GM21529 (cell line): ENCODE data around the gene PHOSPHO2.

Source experiments
- ATAC-seq: cut with Tn5 transposase; IDR thresholded peaks from one replicate; pipeline ENCODE4 v1.9.1; 2021; ENCODE audit not compliant: unreplicated experiment

Gene PHOSPHO2

DNA sequence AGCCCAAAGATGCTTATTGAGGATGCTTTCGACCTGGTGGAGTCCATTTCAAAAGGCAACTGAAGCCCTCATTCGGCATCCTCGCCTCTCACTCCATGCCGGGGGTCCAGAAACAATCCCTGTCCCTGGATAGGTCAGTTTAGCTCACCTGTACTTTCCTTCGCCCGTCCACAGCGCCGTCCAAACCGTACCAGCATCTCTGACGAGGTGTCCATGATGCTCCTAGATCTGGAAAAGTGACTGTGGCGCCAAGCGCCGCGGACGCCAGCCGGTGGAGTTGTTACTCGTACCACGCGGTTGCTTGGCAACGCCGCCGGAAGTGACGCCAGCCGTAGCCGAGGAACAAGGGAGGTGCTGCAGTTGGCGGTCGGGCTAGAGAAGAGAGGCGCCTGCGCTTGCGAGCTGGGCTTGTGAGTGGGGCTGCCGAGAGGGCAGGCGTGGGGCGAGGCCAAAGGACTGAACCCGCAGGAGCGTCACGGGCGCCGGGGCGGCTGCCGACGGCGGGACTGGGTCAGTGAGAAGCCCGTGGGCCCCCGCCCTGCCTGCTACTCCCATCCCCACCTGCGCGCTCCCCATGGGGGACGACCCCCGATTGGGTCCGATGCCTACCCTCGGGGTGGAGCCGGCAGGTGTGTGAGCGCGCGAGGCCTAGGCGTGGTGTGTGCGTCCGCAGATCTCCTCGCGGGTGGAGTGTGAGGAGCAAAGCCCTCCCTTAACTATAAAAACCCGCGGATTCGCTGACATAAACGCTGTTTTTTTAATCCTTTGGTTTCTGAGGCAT is at the start of gene PHOSPHO2, which contains the start of gene CFAP210:
TSS of gene PHOSPHO2 (plus strand) at position 357 of the 781 bp plus-strand sequence. CDS start 6,503 bp downstream, outside the sequence.
TSS of gene CFAP210 (minus strand) at position 293 of the 781 bp plus-strand sequence. CDS start at position 215, 78 bp downstream.
- peak; percentile 99 for ATAC-seq

GRCh38 chr2:169647496-169647895 is 46.8 kb upstream of the PHOSPHO2 start:
- ATAC-seq: no peak

GRCh38 chr2:169649278-169649677 is 45.0 kb upstream of the PHOSPHO2 start:
- no peak for ATAC-seq

GRCh38 chr2:169653636-169654035 is 40.6 kb upstream of the PHOSPHO2 start:
- no peak for ATAC-seq

DNA sequence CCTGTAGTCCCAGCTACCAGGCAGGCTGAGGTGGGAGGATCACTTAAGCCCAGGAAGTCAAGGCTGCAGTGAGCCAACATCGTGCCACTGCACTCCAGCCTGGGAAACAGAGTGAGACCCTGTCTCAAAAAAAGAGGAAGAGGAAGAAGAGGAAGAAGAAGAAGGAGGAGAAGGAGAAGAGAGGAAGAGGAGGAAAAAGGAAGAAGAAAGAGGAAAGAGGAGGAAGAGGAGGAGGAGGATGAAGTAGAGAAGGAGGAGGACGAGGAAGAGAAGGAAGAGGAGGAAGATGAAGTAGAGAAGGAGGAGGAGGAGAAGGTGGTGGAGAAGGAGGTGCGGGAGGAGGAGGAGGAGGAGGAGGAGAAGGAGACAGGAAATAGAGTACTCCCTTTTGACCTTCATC is 38.1 kb upstream of the PHOSPHO2 start:
- ATAC-seq: no peak

DNA sequence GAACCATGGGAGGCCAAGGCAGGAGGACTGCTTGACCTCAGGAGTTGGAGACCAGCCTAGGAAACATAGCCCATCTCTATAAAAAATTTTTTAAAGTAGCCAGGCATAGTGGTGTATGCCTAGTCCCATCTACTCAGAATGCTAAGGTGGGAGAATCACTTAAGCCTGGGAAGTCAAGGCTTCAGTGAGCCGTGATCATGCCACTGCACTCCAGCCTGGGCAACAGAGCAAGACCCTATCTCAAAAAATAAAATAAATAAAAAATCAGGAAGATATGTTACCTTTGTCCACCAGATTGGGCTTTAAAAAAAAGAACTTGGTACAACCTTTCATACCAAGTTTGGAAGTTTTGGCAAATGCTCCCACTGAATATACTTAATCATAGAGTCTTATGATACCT is 35.4 kb upstream of the PHOSPHO2 start:
- no peak for ATAC-seq

GRCh38 chr2:169659320-169659719 is 34.9 kb upstream of the PHOSPHO2 start:
- ATAC-seq: no peak

GRCh38 chr2:169661265-169661664 is 33.0 kb upstream of the PHOSPHO2 start:
- no peak for ATAC-seq

DNA sequence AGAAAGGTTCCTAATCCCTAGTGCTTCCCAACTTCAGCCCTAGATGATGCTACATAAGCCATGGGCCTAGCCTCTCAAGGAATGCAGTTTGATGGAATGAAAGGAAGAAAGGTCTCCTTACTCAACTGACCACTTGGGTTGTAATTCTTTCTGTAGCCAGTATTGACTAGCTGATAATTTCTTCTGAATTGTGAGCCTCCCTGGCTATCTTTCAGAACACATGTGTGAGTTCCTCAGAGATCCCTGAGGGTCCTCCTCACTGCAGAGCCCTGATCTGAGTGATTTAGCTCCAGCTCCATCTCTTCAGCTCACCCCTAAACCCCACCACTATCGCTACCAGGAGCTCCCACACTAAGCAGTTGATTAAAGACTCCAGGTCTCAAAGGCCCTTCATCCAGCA is 31.5 kb upstream of the PHOSPHO2 start:
- ATAC-seq: no peak

DNA sequence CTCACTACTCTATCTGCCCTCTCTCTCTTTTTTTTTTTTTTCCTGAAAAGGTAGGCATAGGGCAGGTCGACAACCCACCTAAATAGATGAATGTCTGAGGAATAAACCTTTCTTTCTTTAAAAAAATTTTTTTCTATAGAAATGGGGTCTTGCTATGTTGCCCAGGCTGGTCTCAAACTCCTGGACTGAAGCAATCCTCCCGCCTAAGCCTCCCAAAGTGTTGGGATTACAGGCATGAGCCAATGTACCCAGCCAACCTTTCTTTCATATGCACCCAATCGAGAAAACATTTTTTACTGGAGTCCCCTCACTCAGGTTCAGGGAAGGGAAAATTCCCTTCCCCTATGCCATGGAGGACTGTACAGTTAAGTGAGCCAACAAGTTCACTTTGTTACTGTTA is 31.0 kb upstream of the PHOSPHO2 start:
- ATAC-seq: no peak

DNA sequence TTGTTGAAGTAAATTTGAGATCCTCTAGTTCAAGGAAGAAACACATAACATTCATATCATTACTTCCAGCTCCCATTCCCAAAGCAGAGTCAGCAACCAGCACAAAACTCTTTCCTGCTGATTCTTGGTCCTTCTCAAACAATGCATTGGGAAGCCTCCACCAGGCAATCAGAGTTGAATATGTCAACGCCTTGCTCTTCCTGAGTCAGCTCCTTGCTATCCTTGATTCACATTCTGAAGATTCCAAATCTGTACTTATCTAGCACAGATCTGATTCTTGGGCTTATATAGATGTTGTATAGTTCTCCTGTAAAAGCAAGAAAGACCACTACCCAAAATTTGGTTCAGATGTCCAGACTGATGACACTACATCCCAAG is 29.7 kb upstream of the PHOSPHO2 start:
- no peak for ATAC-seq

- ATAC-seq: no peak
These were observed 29.0 kb upstream of the PHOSPHO2 start for GRCh38 chr2:169664978-169665930.

GRCh38 chr2:169667583-169667982 is 26.7 kb upstream of the PHOSPHO2 start:
- ATAC-seq: no peak

DNA sequence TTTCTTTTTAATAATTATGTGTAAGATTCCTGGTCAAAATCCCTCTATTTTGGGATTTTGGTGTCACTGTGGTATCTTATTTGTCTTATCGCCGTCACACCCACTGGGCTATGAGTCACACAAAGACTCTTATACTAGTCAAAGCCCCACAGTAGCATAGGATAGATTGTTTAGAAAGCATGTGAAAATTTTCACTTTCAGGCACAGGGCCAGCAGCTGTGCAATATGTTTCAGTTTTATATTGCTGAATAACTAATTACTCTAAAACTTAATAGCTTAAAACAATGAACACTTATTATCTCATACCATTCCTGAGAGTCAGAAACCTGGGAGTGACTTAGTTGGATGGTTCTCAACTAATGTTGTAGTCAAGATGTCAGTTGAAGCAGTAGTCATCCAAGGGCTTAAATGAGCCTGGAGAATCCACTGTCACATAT is 24.0 kb upstream of the PHOSPHO2 start:
- no peak for ATAC-seq

GRCh38 chr2:169670937-169671336 is 23.3 kb upstream of the PHOSPHO2 start:
- ATAC-seq: no peak

- no peak for ATAC-seq
These were observed 21.9 kb upstream of the PHOSPHO2 start for GRCh38 chr2:169672406-169672805.

- ATAC-seq: no peak
These were observed 21.2 kb upstream of the PHOSPHO2 start for GRCh38 chr2:169673106-169673505.

DNA sequence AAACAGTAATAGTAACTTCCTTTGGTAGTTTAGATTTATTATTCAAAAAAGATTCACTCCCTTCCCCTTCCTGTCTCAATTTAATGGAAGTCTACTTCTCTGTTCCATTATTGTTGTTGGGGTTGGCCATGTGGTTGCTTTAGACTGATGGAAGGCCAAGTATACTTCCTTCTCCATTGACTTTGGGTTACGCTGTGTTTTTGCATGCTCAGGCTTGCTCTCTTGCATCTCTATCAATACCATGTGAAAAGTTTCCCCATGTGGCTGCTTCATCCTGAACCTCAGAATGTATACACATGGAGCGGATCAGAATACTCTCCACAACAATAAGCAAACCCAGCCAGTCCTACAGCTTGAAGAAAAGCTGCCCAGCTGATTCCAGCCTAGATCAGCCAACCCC is 20.3 kb upstream of the PHOSPHO2 start:
- no peak for ATAC-seq

GRCh38 chr2:169676357-169676756 is 17.9 kb upstream of the PHOSPHO2 start:
- no peak for ATAC-seq

- no peak for ATAC-seq
These were observed 17.4 kb upstream of the PHOSPHO2 start for GRCh38 chr2:169676850-169677249.

DNA sequence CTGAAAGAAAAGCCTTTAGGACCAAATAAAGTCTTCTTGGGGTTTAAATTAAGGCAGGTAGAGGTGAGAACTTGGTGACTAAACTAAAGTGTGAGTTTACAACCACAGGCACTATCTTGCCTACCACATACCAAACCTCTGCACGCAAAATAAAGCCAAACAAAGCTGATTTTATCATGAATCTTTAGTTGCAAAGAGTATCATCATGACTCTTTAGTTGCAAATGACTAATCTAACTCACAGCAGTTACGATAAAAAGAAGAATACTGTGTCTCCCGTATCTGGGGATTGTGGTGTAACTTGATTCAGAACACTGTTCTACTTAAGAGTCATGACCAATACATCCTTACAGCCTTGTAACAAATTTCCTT is 11.2 kb upstream of the PHOSPHO2 start:
- ATAC-seq: no peak
